Measurements from ENCODE around the gene ZNF217. TPM values are rescaled to one million over a fixed set of nuclear protein-coding genes. Genes with fewer than 3 reads are reported as not detected.

The ZNF217 gene
- total and polyA plus RNA-seq, 10 of the 15 experiments (the other 5 are each of a cell fraction or from before 2014, with no cell fraction given), result 8.5 to 76.6 (median 40.6) TPM

DNA sequence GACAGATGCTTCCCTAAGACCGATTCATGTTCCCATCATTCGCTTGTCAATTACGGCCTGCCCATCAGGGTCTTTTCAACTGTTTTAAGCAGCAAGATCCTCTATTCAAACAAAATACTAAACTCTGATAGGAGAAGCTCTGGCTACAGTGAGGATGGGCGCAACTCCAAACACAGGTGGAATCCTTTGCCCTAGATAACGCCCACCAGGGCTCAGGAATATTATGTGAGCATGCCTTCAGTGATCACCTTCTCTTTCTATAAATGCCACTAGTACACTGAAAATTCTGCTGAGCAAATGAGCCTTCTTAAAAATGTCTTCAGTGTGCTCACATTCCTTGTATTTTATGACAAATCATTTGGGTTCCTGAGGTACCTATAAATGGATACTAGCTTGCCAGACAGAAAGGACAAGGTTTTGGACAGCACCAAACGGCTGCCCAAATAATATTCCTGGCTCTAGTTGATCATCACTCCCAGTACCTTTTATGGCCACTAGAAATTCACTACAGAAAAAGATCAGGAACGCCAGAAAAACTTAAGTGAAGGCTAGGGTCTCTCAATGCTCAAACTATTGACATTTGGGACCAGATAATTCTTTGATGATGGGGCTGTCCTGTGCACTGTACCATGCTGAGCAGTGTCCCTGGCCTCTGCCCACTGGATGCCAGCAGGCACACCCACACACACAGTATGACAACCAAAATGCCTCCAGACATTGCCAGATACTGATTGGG, 13.1 kb downstream of the ZNF217 start:
- peak overlapping the region; percentile 75 for H3K9ac ChIP-seq (ENCODE audit: control insufficient read depth, insufficient read depth, low read length)
- RAD21 ChIA-PET (ENCODE audit: unreplicated experiment), result interaction anchor here (0.9 to 2.2 kb wide), 15 partner anchors 11 to 482 kb away, joined by 3 to 26 read pairs (median 4); no protein-coding TSS in a partner anchor
- H2AFZ ChIP-seq (ENCODE audit: control insufficient read depth, low read depth, low read length), result no peak overlapping the region
- FAIRE-seq, result no peak
- SMC1A ChIA-PET (ENCODE audit: uncharacterized antibody, unreplicated experiment), result interaction anchor here (1.0 to 5.0 kb wide), 24 partner anchors 16 to 482 kb away, joined by 3 to 33 read pairs (median 5); no protein-coding TSS in a partner anchor
- H3K9me3 ChIP-seq (replicated peaks; ENCODE audit: control insufficient read depth, insufficient read depth, low read length), result no peaks in the 10 kb centered on the region; the same call in 2 of the 3 replicates
- intact Hi-C loops (cut with micrococcal nuclease; ENCODE audit: unreplicated experiment) (loop anchor here (5.0 kb wide), 1 partner anchor 157 kb away; no protein-coding TSS in a partner anchor), in situ Hi-C loops (cut with MboI) (loop anchor here (10.0 kb wide), 1 partner anchor 264 kb away; no protein-coding TSS in a partner anchor)
- peaks cover 28 to 40% of the 10 kb centered on the region in 2 experiments for H3K36me3 ChIP-seq (ENCODE audit: control insufficient read depth in 2 of 2, insufficient read depth in 2 of 2, low read length in 1 of 2)
- no peak for DNase-seq (ENCODE audit: low read depth, low spot score)
- peaks cover 7% of the 10 kb centered on the region for H3K4me1 ChIP-seq (ENCODE audit: control insufficient read depth, insufficient read depth, low read length)
- H4K20me1 ChIP-seq (ENCODE audit: control insufficient read depth, insufficient read depth), result peaks cover 9% of the 10 kb centered on the region; the same call in 1 of the 2 replicates
- peaks cover 99% of the 10 kb centered on the region for H3K79me2 ChIP-seq (ENCODE audit: control insufficient read depth, insufficient read depth, low read length)
- peak overlapping the region; percentile 79 for H3K4me3 ChIP-seq
- peak overlapping the region; percentile 85 for H3K4me2 ChIP-seq (ENCODE audit: control insufficient read depth, insufficient read depth)
- POLR2A ChIA-PET, result interaction anchor here (0.6 to 1.5 kb wide), 5 partner anchors 10 to 334 kb away, joined by 3 to 6 read pairs (median 4); partner anchors contain the start of gene ZNF217
- no peak for ATAC-seq
- BruUV-seq (replicated peaks), result no TSS peak
- TF ChIP-seq CTCF (IDR thresholded peaks at IDR 0.05 in 2 of 3, conservative IDR thresholded peaks at IDR 0.05 in 1 of 3; ENCODE audit: control insufficient read depth in 2 of 3, extremely low read depth in 1 of 3, insufficient read depth in 1 of 3, low read depth in 3 of 3, low read length in 3 of 3) (peak in 2 of 3 experiments; percentile 17 to 26; a peak in 2 of 6 replicates), E2F4 (IDR thresholded peaks at IDR 0.05; ENCODE audit: low read depth, low read length) (no peak), MXI1 (IDR thresholded peaks at IDR 0.05; ENCODE audit: low read depth, low read length) (0 out of 2 replicates have a peak, but pooled peaks have one; percentile 58), TARDBP (IDR thresholded peaks at IDR 0.05; ENCODE audit: borderline replicate concordance) (no peak), ETV6 (conservative IDR thresholded peaks at IDR 0.05 in 1 of 2, IDR thresholded peaks at IDR 0.05 in 1 of 2; ENCODE audit: borderline replicate concordance in 1 of 2, low read depth in 1 of 2) (peak in 1 of 2 experiments; percentile 86; a peak in 2 of 4 replicates), NFXL1 (IDR thresholded peaks at IDR 0.05; ENCODE audit: borderline replicate concordance) (peak; percentile 42), IKZF1 (conservative IDR thresholded peaks at IDR 0.05) (0 out of 2 replicates have a peak, but pooled peaks have one; percentile 7), SIX5 (IDR thresholded peaks at IDR 0.05; ENCODE audit: low read depth, low read length, severe bottlenecking) (no peak), BACH1 (IDR thresholded peaks at IDR 0.05; ENCODE audit: borderline replicate concordance) (no peak)
- TF ChIP-seq, protein P1, sequence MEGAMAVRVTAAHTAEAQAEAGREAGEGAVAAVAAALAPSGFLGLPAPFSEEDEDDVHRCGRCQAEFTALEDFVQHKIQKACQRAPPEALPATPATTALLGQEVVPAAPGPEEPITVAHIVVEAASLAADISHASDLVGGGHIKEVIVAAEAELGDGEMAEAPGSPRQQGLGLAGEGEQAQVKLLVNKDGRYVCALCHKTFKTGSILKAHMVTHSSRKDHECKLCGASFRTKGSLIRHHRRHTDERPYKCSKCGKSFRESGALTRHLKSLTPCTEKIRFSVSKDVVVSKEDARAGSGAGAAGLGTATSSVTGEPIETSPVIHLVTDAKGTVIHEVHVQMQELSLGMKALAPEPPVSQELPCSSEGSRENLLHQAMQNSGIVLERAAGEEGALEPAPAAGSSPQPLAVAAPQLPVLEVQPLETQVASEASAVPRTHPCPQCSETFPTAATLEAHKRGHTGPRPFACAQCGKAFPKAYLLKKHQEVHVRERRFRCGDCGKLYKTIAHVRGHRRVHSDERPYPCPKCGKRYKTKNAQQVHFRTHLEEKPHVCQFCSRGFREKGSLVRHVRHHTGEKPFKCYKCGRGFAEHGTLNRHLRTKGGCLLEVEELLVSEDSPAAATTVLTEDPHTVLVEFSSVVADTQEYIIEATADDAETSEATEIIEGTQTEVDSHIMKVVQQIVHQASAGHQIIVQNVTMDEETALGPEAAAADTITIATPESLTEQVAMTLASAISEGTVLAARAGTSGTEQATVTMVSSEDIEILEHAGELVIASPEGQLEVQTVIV (IDR thresholded peaks at IDR 0.05; ENCODE audit: borderline replicate concordance, partially characterized antibody), result no peak
- 1% methylated on average over 7 of the region's 7 CpGs for WGBS (ENCODE audit: insufficient coverage, insufficient replicate concordance, low lambda C conversion rate, missing lambda C conversion rate)
- CTCF ChIA-PET, result interaction anchor here (1.2 to 3.4 kb wide), 6 partner anchors 126 to 362 kb away, joined by 3 to 38 read pairs (median 8); no protein-coding TSS in a partner anchor
- H3K27me3 ChIP-seq (replicated peaks in 1 of 2; ENCODE audit: control insufficient read depth in 2 of 2, insufficient read depth in 2 of 2, low read length in 1 of 2), result no peaks in the 10 kb centered on the region
- H3K27ac ChIP-seq (ENCODE audit: control insufficient read depth, insufficient read depth), result peak overlapping the region; percentile 69

All from GM12878 (cell line).